GM18907 (cell line): Measurements from ENCODE around the gene RAI1.

ENCODE experiments used
- ATAC-seq: cut with Tn5 transposase; IDR thresholded peaks from one replicate; pipeline ENCODE4 v1.9.1; 2021; ENCODE audit warnings: mild to moderate bottlenecking, moderate library complexity; ENCODE audit not compliant: unreplicated experiment

RAI1 gene

GRCh38 chr17:17745476-17746455, 64.5 kb downstream of the RAI1 start:
- ATAC-seq = no peak

- no peak for ATAC-seq
Measured at GRCh38 chr17:17748179-17748578, 66.9 kb downstream of the RAI1 start.

- no peak for ATAC-seq
Measured at GRCh38 chr17:17748604-17749003, 67.3 kb downstream of the RAI1 start.

DNA sequence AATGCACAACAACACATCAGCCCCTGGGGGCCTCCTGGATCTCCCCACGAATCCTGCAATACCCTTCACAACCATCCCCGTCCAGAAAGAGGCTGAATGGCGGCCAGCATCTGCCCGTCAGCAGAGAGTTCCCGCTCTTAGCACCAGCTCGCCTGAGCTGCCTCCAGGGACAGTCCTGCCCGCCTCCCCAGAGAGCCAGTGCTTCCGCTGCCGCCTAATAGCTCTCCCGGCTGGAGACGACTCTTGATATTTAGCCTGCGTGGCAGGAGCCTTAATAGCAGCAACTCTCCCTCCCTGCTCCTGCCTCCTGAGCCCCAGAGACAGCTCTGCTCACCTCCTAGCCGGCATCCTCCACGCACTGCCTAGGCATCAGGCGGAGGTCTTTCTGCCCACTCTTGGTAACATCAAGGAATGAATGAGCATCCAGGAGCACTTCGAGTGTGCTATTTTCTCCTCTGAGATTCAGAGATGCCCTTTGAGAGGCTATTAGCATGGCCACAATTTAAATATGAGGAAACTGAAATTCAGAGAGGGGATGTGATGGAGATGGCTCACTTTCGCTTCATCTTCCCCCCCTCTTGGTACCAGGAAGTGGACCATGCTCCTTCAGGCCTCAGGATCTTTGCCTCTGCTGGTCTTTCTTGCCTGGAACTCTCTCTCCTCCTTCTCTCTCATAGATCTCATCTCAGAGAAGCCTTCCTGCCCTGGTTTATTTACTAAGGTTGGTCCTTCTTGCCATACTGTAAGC, 67.9 kb downstream of the RAI1 start:
- no peak for ATAC-seq

- ATAC-seq = no peak
Measured at GRCh38 chr17:17749921-17750320, 68.7 kb downstream of the RAI1 start.

DNA sequence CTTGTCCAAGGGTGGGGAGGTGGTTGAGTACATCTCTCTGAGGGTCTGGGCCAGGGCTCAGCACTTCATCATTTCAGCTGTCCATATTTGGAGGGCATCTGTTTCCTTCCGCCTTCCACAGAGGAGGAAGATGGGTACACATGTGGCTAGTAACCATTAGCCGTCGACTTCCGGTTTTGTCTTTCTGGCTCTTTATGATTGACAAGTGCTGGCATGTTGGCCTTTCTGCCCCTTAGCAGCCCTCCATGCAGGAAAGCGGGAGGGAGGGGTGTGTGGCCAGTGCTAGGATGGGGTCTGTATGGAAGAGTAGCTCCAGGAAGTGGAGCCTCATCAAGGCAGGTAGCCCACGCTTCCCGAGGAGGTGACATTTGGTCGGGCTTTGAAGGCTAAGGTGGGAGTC, 69.6 kb downstream of the RAI1 start:
- ATAC-seq = peak; percentile 40

DNA sequence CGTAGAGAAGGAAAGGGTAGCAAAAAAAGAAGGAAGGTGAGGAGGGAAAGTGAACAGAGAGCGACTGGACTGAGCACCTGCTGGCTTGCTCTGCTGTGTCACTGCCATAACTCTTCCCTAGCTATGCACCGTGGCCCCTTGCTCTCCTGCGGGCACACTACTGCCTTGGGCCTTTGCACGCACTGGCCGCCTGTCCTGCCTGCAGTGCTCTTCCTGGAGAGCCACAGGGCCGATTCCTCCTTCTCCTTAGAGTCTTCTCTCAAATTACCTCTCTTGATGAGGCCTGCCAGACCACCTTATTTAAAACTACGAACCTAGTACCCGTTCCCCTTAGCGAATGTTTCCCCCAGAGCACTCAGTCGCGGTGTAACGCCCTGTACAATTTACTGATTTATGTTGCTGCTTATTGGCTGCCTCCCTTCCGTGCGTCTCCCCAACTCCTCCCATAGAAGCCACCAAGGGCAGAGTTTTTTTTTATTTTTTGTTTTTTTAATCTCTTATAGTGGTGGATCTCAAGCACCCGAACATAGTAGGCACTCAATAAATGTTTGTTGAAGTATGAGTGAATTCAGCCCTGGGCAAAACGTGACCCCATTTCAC, 70.3 kb downstream of the RAI1 start:
- ATAC-seq = no peak

DNA sequence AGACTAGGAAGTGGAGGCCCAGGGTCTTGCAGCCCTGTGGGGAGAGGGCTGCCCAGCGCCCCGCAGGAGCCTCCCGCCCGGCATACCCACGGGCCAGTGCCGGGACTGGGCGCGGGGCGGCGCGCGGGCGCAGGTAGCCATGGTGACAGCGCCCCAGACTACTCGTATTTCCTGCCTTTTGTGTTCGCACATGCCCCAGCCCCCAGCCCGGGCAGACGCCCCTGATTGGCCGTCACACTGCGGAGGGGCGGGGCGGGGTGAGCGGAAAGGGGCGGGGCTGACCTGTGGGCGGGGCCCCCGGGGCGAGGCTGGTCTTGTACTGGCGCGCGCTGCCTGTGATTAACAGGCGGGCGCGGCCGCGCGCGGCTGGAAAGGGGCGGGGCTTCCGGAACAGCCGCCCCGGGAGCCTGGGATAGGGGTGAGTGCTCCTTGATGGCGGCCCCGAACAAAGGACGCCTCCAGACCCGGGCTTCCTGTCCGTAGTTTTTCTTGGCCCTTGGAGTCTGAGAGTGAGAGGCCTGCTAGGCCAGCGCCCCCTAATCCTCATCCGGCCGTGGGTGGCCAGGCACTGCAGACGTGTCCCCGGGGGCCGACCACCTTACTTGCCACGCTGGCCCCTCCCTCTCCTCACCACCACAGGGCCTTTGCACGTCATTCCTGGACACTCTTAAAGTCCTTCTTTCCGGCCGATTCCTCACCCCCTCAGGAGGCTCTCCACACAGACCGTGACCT, 71.0 kb downstream of the RAI1 start:
- peak; percentile 80 for ATAC-seq

- peak; percentile 1 for ATAC-seq
Measured at GRCh38 chr17:17752821-17753321, 71.6 kb downstream of the RAI1 start.

GRCh38 chr17:17754719-17755686, 73.7 kb downstream of the RAI1 start:
- no peak for ATAC-seq

- no peak for ATAC-seq
Measured at GRCh38 chr17:17755715-17756114, 74.5 kb downstream of the RAI1 start.

- peak; percentile 50 for ATAC-seq
Measured at GRCh38 chr17:17757391-17757791, 76.1 kb downstream of the RAI1 start.

- no peak for ATAC-seq
Measured at GRCh38 chr17:17757956-17758845, 76.9 kb downstream of the RAI1 start.

GRCh38 chr17:17758941-17759563, 77.8 kb downstream of the RAI1 start:
- no peak for ATAC-seq

DNA sequence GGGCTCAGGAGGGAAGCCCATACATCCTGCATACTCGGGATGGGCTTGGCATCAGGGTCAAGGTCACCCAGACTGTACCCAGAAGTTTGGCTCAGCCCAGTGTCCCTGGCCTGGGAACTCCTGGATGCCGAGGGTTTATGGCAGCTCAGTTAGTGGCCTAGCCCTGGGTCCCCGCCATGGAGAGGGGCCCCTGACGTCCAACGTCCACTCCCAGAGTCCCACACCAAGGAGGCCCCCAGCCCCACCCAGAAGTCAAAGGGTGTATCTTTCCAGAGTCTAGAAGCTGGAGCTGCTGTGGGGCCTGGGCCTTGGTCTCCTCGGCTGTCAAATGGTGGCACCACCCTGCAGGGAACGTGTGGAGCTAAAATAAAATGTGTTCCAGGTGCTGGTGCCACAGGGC, 79.1 kb downstream of the RAI1 start:
- ATAC-seq = no peak

DNA sequence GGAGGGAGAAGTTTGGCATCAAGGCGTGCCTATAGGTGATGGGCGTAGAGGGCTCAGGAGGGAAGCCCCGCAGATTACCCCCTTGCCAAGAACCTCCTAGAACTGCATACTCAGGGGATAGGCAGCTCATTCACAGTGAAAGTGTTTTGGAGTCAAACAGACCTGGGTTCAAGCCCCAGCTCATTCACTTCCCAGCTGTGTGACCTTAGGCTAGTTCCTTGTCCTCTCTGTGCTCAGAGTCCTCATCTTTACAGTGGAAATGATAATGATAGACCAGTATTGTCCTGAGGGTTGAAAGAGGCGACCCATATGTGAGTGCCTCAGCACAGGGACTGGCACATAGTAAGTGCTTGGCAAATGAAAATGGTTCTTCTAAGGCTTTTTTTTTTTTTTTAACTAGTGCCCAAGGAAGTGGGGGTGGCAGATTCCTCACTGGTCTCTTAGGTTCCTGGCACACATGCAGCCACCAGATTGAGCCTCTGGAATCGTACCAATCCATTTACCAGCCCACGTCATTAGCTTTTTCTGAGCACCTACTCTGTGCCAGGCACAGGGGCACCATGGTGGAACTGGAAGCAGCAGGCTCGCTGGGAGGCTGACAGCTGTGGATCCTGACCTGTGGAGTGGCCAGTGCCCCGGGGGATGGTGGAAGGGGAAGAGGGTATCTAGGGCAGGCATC, 79.8 kb downstream of the RAI1 start:
- ATAC-seq = no peak

DNA sequence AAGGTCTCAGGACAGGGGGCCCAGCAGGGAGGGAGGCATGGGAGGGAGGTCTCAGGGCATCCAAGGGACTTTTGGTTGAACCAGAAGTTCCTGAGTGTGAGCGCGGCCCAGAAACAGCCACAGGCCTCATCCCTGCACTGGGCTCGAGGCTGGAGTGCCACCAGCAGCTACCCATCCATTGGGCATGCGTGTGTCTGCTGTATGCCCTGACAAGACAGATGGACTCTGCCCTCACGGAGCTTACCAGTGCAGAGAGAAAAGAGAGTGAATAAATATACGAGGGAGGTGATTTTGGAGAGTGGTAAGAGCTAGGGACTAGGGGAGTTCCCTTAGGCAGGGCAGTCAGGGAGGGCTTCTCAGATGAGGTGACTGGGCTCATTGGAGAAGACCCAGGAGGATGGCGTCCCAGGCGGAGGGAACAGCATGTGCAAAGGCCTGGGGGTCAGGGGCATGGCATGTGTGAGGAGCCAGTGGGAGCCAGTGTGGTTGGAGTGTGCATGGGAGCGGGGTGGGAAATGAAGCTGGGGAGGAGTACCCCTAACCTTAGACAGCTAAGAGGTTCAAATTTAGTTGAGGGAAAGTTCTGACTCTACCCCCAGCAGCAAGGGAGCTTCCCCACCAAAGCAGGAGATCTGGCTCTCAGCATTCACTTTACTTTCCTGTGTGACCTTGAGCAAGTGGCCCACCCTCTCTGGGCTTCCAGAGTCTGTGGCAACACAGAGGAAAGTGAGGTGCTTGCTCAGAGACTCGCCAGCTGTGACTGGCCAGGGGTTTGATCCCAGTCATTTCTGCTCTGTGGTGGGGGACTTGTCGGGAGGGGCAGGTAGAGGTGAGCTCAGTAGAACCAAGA, 80.9 kb downstream of the RAI1 start:
- no peak for ATAC-seq
